Measurements from ENCODE around the gene DHX34. TPM values are rescaled to one million over a fixed set of nuclear protein-coding genes. Genes with fewer than 3 reads are reported as not detected.

Gene DHX34
- total and polyA plus RNA-seq, 9 of the 15 experiments (the other 6 are each of a cell fraction or from before 2014, with no cell fraction given): 0.36 to 42.0 (median 15.0) TPM

DNA sequence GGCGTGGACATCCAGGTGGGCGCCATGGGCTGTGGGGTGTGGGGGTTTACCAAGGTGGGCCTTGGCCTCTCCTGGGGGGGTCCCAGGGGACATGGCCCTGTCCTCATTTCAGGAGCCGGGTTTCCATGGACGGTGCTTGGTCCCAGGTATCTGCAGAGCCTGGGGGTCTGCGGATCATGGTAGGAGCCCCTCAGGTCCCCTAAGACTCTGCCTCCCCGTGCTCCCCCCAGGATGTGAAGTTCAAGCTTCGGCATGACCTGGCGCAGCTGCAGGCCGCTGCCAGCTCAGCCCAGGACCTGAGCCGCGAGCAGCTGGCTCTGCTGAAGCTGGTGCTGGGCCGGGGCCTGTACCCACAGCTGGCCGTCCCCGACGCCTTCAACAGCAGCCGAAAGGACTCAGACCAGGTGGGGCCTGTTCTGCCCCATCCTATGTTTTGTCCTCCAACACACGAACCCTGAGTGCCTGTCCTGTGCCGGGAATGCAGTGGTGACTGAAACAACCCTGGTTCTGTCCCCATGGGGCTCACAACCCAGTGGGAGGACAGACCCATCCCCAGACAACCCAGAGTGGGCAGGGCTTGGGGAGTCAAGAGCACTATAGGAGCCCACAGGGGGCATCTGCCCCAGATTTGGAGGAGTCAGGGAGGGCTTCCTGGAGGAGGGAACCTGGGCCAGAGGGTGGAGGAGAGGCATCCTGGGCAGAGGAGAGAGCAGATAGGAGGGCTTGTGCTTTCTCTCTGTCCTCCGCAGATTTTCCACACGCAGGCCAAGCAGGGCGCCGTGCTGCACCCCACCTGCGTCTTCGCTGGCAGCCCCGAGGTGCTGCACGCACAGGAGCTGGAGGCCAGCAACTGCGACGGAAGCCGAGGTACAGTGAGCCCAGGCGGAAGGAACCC lies 26.8 kb downstream of the DHX34 start:
- peaks cover 0 to 26% of the 10 kb centered on the region in 2 experiments; a peak in 2 of 5 replicates for H3K4me1 ChIP-seq (replicated peaks in 1 of 2; ENCODE audit: control insufficient read depth in 2 of 2, insufficient read depth in 2 of 2, low read length in 2 of 2)
- peaks cover 3% of the 10 kb centered on the region for H3K9me1 ChIP-seq (ENCODE audit: control insufficient read depth, insufficient read depth, low read length)
- no peak overlapping the region for H2AFZ ChIP-seq (ENCODE audit: low read depth, low read length)
- intact Hi-C loops (cut with micrococcal nuclease) (no loop called here), in situ Hi-C loops (cut with MboI) (no loop called here)
- POLR2A ChIA-PET: no interaction called here
- no peaks in the 10 kb centered on the region for H4K20me1 ChIP-seq (replicated peaks; ENCODE audit: control insufficient read depth, insufficient read depth, low read length)
- H3K36me3 ChIP-seq (ENCODE audit: control insufficient read depth, insufficient read depth, low read length): peaks cover 97% of the 10 kb centered on the region; the same call in 2 of the 3 replicates
- DNase-seq (ENCODE audit: extremely low read depth in 1 of 4, low spot score in 3 of 4): no peak
- H3K27ac ChIP-seq (ENCODE audit: extremely low read depth, low read depth, low read length): no peak overlapping the region
- 98% methylated on average over 30 of the region's 30 CpGs for WGBS (ENCODE audit: insufficient coverage, low coverage, missing lambda C conversion rate)
- no peak for FAIRE-seq
- BruUV-seq (replicated peaks): no TSS peak
- no peak overlapping the region for H3K4me3 ChIP-seq
- H3K9ac ChIP-seq (ENCODE audit: insufficient read depth in 1 of 2, low read depth in 2 of 2, low read length in 2 of 2): peak overlapping the region in 1 of 2 experiments; percentile 31; a peak in 1 of 4 replicates
- no peaks in the 10 kb centered on the region for H3K9me3 ChIP-seq (replicated peaks; ENCODE audit: control insufficient read depth, insufficient read depth, low read depth, low read length)
- CTCF ChIA-PET (ENCODE audit: low intra/inter-chr PET ratio): no interaction called here
- TF ChIP-seq ZFP36 (IDR thresholded peaks at IDR 0.05; ENCODE audit: low read depth, low read length, partially characterized antibody): peak; percentile 93
- TF ChIP-seq POLR2G (IDR thresholded peaks at IDR 0.05; ENCODE audit: low read depth, low read length): peak; percentile 16
- no peak for TF ChIP-seq PRMT5 (CRISPR knock-in tag; IDR thresholded peaks at IDR 0.05)
- no peak for TF ChIP-seq FOXM1 (IDR thresholded peaks at IDR 0.05; ENCODE audit: low read depth)
- TF ChIP-seq FOXM1 (CRISPR knock-in tag; IDR thresholded peaks at IDR 0.05; ENCODE audit: low read depth): no peak
- no peak overlapping the region for H3K4me2 ChIP-seq (ENCODE audit: insufficient read depth, low read length)
- no peaks in the 10 kb centered on the region for H3K27me3 ChIP-seq (ENCODE audit: control insufficient read depth in 2 of 2, insufficient read depth in 2 of 2, low read length in 2 of 2)
- no peak for ATAC-seq
- no peaks in the 10 kb centered on the region for H3K79me2 ChIP-seq (ENCODE audit: control insufficient read depth, insufficient read depth, low read length)
